ENCODE data around the gene PKD2L2.
"Not testable (repeated sequence)": the region's sequence is repeated elsewhere in the genome, so short reads cannot be mapped to it uniquely, and the experiment has no call there.

Gene PKD2L2

DNA sequence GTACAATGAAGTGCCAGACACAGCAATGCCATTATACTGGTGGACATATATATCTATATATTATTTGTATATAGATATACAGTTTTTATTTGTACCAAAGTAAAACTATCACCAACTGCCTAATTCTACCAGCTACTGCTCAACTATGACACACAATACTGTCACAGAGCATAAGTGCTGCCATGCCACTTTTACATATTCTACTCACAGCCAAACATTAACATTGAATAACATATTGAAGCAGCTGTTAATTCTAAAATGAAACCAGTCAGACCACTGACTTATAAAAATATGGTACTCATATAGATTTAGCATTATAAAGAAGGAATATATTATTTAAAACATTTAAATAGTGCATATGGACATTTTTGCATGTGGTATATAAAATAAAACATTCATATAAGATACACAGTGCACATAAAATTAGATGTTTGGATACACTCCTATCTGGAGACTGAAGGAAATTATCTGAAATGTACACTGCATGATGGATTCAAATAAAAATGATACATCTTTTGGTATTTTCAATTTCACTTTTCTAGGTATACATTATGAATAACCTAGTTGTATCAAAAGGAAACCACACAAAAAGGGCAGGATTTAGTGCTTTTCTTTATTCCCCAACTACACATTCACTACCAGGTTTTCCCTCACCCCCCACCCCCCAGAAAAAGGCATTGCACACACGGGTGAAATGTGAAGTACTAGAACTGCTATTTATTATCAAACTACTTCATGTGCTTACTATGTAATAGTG is 48.9 kb downstream of the PKD2L2 start:
- no peaks in the 10 kb centered on the region for H3K4me1 ChIP-seq (ENCODE audit: insufficient read depth, low read length)
- DNase-seq (no peak), ATAC-seq (ENCODE audit: insufficient read depth, low read depth) (no peak)
- H4K20me1 ChIP-seq (ENCODE audit: insufficient read depth, low read length) = no peaks in the 10 kb centered on the region
- no peak overlapping the region for H2AFZ ChIP-seq (ENCODE audit: low read depth, low read length)
- H3K27ac ChIP-seq (ENCODE audit: low read length) = no peak overlapping the region
- H3K27me3 ChIP-seq (ENCODE audit: insufficient read depth, low read length, poor library complexity) = no peaks in the 10 kb centered on the region
- H3K4me3 ChIP-seq (ENCODE audit: low read depth in 1 of 2, low read length in 2 of 2) = no peak overlapping the region
- H3K4me2 ChIP-seq (ENCODE audit: insufficient read depth, low read length) = no peak overlapping the region
- TF ChIP-seq CTCF (IDR thresholded peaks at IDR 0.05; ENCODE audit: borderline replicate concordance, extremely low read depth, low read length, poor library complexity, severe bottlenecking) = no peak
- TF ChIP-seq EZH2 (IDR thresholded peaks at IDR 0.05; ENCODE audit: borderline replicate concordance, low read depth, low read length, severe bottlenecking) = no peak
- H3K9ac ChIP-seq (ENCODE audit: low read depth, low read length) = no peak overlapping the region
- H3K79me2 ChIP-seq (ENCODE audit: insufficient read depth, low read length) = no peaks in the 10 kb centered on the region
- peaks cover 56% of the 10 kb centered on the region for H3K36me3 ChIP-seq (ENCODE audit: insufficient read depth, low read length)
- no peaks in the 10 kb centered on the region for H3K9me3 ChIP-seq (ENCODE audit: insufficient read depth, low read length, severe bottlenecking)

GRCh38 chr5:137938751-137939143 is 49.5 kb downstream of the PKD2L2 start:
- Histone ChIP-seq H3K27ac (ENCODE audit: low read length) (no peak overlapping the region), H3K9me3 (ENCODE audit: insufficient read depth, low read length, severe bottlenecking) (no peaks in the 10 kb centered on the region), H3K36me3 (ENCODE audit: insufficient read depth, low read length) (peaks cover 61% of the 10 kb centered on the region), H3K4me1 (ENCODE audit: insufficient read depth, low read length) (no peaks in the 10 kb centered on the region), H3K4me2 (ENCODE audit: insufficient read depth, low read length) (no peak overlapping the region), H4K20me1 (ENCODE audit: insufficient read depth, low read length) (no peaks in the 10 kb centered on the region), H2AFZ (ENCODE audit: low read depth, low read length) (no peak overlapping the region), H3K79me2 (ENCODE audit: insufficient read depth, low read length) (no peaks in the 10 kb centered on the region), H3K27me3 (ENCODE audit: insufficient read depth, low read length, poor library complexity) (no peaks in the 10 kb centered on the region), H3K4me3 (ENCODE audit: low read depth in 1 of 2, low read length in 2 of 2) (no peak overlapping the region), H3K9ac (ENCODE audit: low read depth, low read length) (no peak overlapping the region)
- DNase-seq (no peak), ATAC-seq (ENCODE audit: insufficient read depth, low read depth) (no peak)
- TF ChIP-seq CTCF (IDR thresholded peaks at IDR 0.05; ENCODE audit: borderline replicate concordance, extremely low read depth, low read length, poor library complexity, severe bottlenecking) (no peak), EZH2 (IDR thresholded peaks at IDR 0.05; ENCODE audit: borderline replicate concordance, low read depth, low read length, severe bottlenecking) (no peak)

GRCh38 chr5:137939331-137939730 is 50.1 kb downstream of the PKD2L2 start:
- no peaks in the 10 kb centered on the region for H3K9me3 ChIP-seq (ENCODE audit: insufficient read depth, low read length, severe bottlenecking)
- no peaks in the 10 kb centered on the region for H3K79me2 ChIP-seq (ENCODE audit: insufficient read depth, low read length)
- no peak overlapping the region for H3K4me2 ChIP-seq (ENCODE audit: insufficient read depth, low read length)
- H3K27ac ChIP-seq (ENCODE audit: low read length) = no peak overlapping the region
- DNase-seq (no peak), ATAC-seq (ENCODE audit: insufficient read depth, low read depth) (no peak)
- no peak for TF ChIP-seq EZH2 (IDR thresholded peaks at IDR 0.05; ENCODE audit: borderline replicate concordance, low read depth, low read length, severe bottlenecking)
- no peak for TF ChIP-seq CTCF (IDR thresholded peaks at IDR 0.05; ENCODE audit: borderline replicate concordance, extremely low read depth, low read length, poor library complexity, severe bottlenecking)
- no peaks in the 10 kb centered on the region for H3K4me1 ChIP-seq (ENCODE audit: insufficient read depth, low read length)
- H3K36me3 ChIP-seq (ENCODE audit: insufficient read depth, low read length) = peaks cover 66% of the 10 kb centered on the region
- H3K4me3 ChIP-seq (ENCODE audit: low read depth in 1 of 2, low read length in 2 of 2) = no peak overlapping the region
- no peak overlapping the region for H3K9ac ChIP-seq (ENCODE audit: low read depth, low read length)
- H4K20me1 ChIP-seq (ENCODE audit: insufficient read depth, low read length) = no peaks in the 10 kb centered on the region
- H2AFZ ChIP-seq (ENCODE audit: low read depth, low read length) = no peak overlapping the region
- H3K27me3 ChIP-seq (ENCODE audit: insufficient read depth, low read length, poor library complexity) = no peaks in the 10 kb centered on the region

DNA sequence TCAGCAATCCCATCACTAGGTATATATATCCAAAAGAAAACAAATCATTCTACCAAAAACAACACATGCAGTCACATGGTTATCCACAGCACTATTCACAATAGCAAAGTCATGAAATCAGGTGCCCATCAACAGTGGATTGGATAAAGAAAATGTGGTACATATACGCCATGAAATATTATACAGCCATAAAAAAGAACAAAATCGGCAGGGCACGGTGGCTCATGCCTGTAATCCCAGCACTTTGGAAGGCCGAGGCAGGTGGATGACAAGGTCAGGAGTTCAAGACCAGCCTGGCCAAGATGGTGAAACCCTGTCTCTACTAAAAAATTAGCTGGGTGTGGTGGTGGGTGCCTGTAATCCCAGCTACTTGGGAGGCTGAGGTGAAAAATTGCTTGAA is 55.0 kb downstream of the PKD2L2 start:
- not testable (repeated sequence) for H3K27ac ChIP-seq (ENCODE audit: low read length); H3K4me1 ChIP-seq (ENCODE audit: insufficient read depth, low read length); H3K27me3 ChIP-seq (ENCODE audit: insufficient read depth, low read length, poor library complexity); ATAC-seq (ENCODE audit: insufficient read depth, low read depth); H3K4me3 ChIP-seq (ENCODE audit: low read depth in 1 of 2, low read length in 2 of 2); H3K4me2 ChIP-seq (ENCODE audit: insufficient read depth, low read length); H3K9ac ChIP-seq (ENCODE audit: low read depth, low read length); H3K79me2 ChIP-seq (ENCODE audit: insufficient read depth, low read length); H3K9me3 ChIP-seq (ENCODE audit: insufficient read depth, low read length, severe bottlenecking); H2AFZ ChIP-seq (ENCODE audit: low read depth, low read length); H4K20me1 ChIP-seq (ENCODE audit: insufficient read depth, low read length); DNase-seq
- peaks cover 99% of the 10 kb centered on the region for H3K36me3 ChIP-seq (ENCODE audit: insufficient read depth, low read length)
